Sigmoid colon (tissue), 4 donors: ENCODE data around the gene UBN1.

ENCODE experiments used
- CTCF ChIP-seq, 4 experiments: fragments of 450-650 bp in 3 of 4; fragments of 200-600 bp in 1 of 4; IDR thresholded peaks; one replicate each; pipeline ENCODE4 v1.5.1; 2016 to 2019; ENCODE audit warnings: antibody characterized with exemption in 4 of 4, mild to moderate bottlenecking in 3 of 4, moderate library complexity in 2 of 4
- EP300 ChIP-seq, 4 donors: sonication (generic); formaldehyde crosslinking; IDR thresholded peaks; one replicate each; pipeline ENCODE4 v1.6.1; 2017; ENCODE audit warnings: antibody characterized with exemption in 4 of 4
- POLR2A ChIP-seq, 2 donors: fragments of 450-650 bp; IDR thresholded peaks; one replicate each; pipeline ENCODE4 v1.6.1; 2016; ENCODE audit warnings: antibody characterized with exemption in 2 of 2, mild to moderate bottlenecking in 2 of 2, moderate library complexity in 2 of 2
- POLR2AphosphoS5 ChIP-seq, 4 donors: sonication (generic); formaldehyde crosslinking; IDR thresholded peaks; one replicate each; pipeline ENCODE4 v1.6.1; 2017; ENCODE audit warnings: antibody characterized with exemption in 4 of 4

GRCh38 chr16:4923853-4924252 is 76.6 kb downstream of the UBN1 start:
- TF ChIP-seq POLR2A (IDR thresholded peaks at IDR 0.05) (no peak), CTCF (IDR thresholded peaks at IDR 0.05) (no peak), EP300 (IDR thresholded peaks at IDR 0.05) (no peak), POLR2AphosphoS5 (IDR thresholded peaks at IDR 0.05) (no peak)
